A172 (cell line): ENCODE results near the gene UNC45B. TPM values are rescaled to one million over a fixed set of nuclear protein-coding genes. Genes with fewer than 3 reads are reported as not detected.
"Not testable (repeated sequence)": the region's sequence is repeated elsewhere in the genome, so short reads cannot be mapped to it uniquely, and the experiment has no call there.

ENCODE experiments used
- DNase-seq: peaks from one replicate; pipeline ENCODE4 v3.0.0-alpha.2; 2015; ENCODE audit warnings: low spot score
- total RNA-seq: library from RNA; depleted of rRNA; stranded (reverse); fragments of >200 nt; shearing (Covaris generic); gene quantifications from 2 replicates; pipeline ENCODE4 v1.2.3, GENCODE V29; 2014; rRNA removed

Gene UNC45B
- total RNA-seq, 1 experiment from 2014 or later, result not detected

- DNase-seq, result no peak
These were observed 67.1 kb downstream of the UNC45B start for GRCh38 chr17:35214631-35215273.

DNA sequence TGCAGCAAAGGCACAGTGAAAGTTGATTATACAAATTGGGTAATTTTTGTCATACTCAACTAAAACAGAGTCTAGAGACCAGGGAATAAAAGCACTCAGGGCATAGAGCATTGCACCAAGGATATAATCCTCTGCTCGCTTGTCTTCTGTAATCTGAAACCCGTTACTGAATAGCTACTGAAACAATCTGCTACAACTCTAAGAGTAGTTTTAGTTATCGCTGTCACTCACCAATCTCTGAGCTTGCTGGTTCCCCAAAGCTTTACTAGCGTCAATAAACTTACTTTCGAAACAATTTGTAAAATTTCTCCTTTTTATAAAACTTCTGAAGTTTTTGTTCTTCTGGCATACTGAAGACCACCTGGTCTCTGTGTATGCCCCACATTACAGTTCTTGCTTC is 69.5 kb downstream of the UNC45B start:
- DNase-seq, result no peak

DNA sequence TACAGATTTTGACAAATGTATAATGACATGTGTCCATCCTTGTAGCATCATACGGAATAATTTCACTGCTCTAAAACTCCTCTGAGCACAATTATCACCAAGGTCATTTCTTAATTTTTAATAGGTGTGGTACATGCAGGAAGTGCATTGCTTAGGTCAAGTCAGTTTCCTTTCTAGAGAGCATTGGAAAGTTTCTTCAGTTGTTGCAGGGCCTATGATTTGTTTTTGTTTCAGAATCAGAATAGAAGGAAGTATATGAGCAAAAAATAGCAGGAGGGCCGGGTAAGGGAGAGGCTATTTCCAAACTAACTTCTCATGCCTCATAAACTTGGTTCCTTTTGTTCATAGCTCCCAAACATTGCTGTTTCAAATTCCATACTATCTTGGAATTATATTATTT is 71.3 kb downstream of the UNC45B start:
- DNase-seq, result no peak

DNA sequence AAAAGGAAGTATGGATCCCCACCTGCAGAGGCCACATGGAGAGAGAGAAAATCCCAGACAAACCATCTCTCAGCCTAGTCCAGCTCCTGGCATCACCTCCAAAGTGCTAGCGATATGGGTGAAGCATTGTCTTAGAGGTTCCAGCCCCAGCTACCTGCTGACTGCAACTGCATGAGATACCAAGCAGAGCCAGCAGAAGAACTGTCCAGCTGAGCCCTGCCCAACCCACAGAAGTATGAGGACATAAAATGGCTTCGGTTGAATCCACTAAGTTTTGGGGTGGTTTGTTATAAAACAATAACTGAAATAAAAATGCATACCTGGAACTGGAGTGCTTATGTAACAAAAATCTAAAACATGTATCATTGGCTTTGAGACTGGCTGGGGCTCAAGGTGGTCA is 74.8 kb downstream of the UNC45B start:
- DNase-seq, result no peak

GRCh38 chr17:35224436-35224835 is 76.8 kb downstream of the UNC45B start:
- DNase-seq, result no peak

DNA sequence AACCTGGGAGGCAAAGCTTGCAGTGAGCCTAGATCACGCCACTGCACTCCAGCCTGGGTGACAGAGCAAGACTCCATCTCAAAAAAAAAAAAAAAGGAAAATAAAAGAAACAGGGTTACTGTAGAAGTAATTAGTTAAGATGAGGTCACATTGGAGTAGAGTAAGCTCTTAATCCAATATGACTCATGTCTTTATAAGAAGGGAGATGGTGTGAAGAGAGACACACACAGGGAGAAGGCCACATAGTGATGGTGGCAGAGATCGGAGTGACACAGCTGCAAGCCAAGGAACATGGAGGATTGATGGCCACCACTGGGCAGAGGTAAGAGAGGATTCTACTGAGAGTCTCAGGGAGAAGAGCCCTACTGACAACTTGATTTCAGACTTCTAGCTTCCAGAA is 79.9 kb downstream of the UNC45B start:
- no peak for DNase-seq

DNA sequence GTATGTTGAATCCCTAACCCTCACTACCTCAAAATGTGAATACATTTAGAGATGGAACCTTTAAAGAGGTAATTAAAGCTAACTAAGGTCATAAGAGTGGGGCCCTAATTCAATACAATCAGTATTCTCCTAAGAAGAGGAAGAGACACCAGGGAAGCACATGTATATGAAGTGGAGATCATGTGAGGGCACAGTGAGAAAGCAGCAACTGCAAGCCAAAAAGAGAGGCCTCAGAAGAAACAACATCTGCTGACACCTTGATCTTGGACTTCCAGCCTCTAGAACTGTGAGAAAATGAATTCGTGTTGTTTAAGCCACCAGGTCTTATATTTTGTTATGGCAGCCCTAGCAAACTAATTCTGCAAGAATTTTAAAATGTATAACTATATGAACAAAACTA is 82.0 kb downstream of the UNC45B start:
- DNase-seq, result no peak

GRCh38 chr17:35234315-35234714 is 86.7 kb downstream of the UNC45B start:
- not testable (repeated sequence) for DNase-seq

GRCh38 chr17:35235289-35235688 is 87.7 kb downstream of the UNC45B start:
- DNase-seq, result no peak

- DNase-seq, result no peak
These were observed 88.3 kb downstream of the UNC45B start for GRCh38 chr17:35235917-35236316.

- no peak for DNase-seq
These were observed 89.2 kb downstream of the UNC45B start for GRCh38 chr17:35236821-35237220.

GRCh38 chr17:35238821-35239220 is 91.2 kb downstream of the UNC45B start:
- peak; percentile 38 for DNase-seq

Other genes starting within 250 kb of the UNC45B start
- gene CCT6B, start 186.4 kb upstream of the UNC45B start, total RNA-seq, result 4.5 and 5.0 TPM in 2 replicates
- gene ZNF830, start 186.3 kb upstream of the UNC45B start, total RNA-seq, result 17.6 and 25.4 TPM in 2 replicates
- gene LIG3, start 167.3 kb upstream of the UNC45B start, total RNA-seq, result 41.5 and 52.0 TPM in 2 replicates
- gene RFFL, start 84.1 kb upstream of the UNC45B start, total RNA-seq, result 12.5 and 12.8 TPM in 2 replicates
- gene RAD51D, start 28.0 kb upstream of the UNC45B start, total RNA-seq, result 11.0 and 11.3 TPM in 2 replicates
- not detected in 2 replicates for gene FNDC8, start 26.2 kb upstream of the UNC45B start, total RNA-seq
- 16.8 and 20.3 TPM in 2 replicates for gene NLE1, start 5.5 kb upstream of the UNC45B start, total RNA-seq
- gene SLC35G3, start 46.6 kb downstream of the UNC45B start, total RNA-seq, result not detected in 2 replicates
- gene SLFN5, start 95.3 kb downstream of the UNC45B start, total RNA-seq, result 7.6 and 17.0 TPM in 2 replicates
- 37.2 and 54.4 TPM in 2 replicates for gene SLFN11, start 225.8 kb downstream of the UNC45B start, total RNA-seq